Right cardiac atrium (tissue), 5 donors: ENCODE results near the gene IQCE. TPM values are rescaled to one million over a fixed set of nuclear protein-coding genes. Genes with fewer than 3 reads are reported as not detected.

Source experiments
- ATAC-seq, 2 donors: fragments of 200-7000 bp; cut with Tn5 transposase; one replicate each; pipeline versions ENCODE4 v1.8.0 to v1.9.1; 2020; ENCODE audit warnings: moderate library complexity in 2 of 2, mild to moderate bottlenecking in 1 of 2
- DNase-seq, 3 donors: peaks; one replicate each; pipeline ENCODE4 v3.0.0-alpha.2; 2020
- H3K27ac ChIP-seq: one replicate; pipeline ENCODE4 v1.5.1; 2013; ENCODE audit warnings: mild to moderate bottlenecking, low read length, control low read depth, moderate library complexity
- H3K27me3 ChIP-seq: one replicate; pipeline ENCODE4 v1.6.1; 2013; ENCODE audit not compliant: control insufficient read depth, insufficient read depth
- H3K4me1 ChIP-seq: one replicate; pipeline ENCODE4 v1.6.1; 2013; ENCODE audit warnings: low read length; ENCODE audit not compliant: control insufficient read depth, insufficient read depth
- H3K4me3 ChIP-seq: one replicate; pipeline ENCODE4 v1.5.1; 2013; ENCODE audit warnings: low read length, control low read depth
- H3K9me3 ChIP-seq: one replicate; pipeline ENCODE4 v1.6.1; 2013; ENCODE audit warnings: low read length; ENCODE audit not compliant: control insufficient read depth
- WGBS: extraction: QIAGEN DNeasy Blood & Tissue Kit; methylation state at CpG from one replicate; pipeline ENCODE4 v1.1.7; 2013; 5-methylcytosine and 5-hydroxymethylcytosine counted together
- intact Hi-C, 4 donors: fragments of 100-400 bp; cut with DNase I; formaldehyde crosslinking; loops; one replicate each; pipeline versions ENCODE4 v1.11.0 to v1.14.0; 2022 to 2023
- polyA plus RNA-seq: library from polyadenylated mRNA; stranded (reverse); fragments of 200-250 nt; gene quantifications from one replicate; pipeline ENCODE4 v1.2.3, GENCODE V29; 2013
- total RNA-seq, 4 donors: library from RNA; stranded (reverse); fragmentation: NEBNext Ultra II Directional; extraction: Animal tissue kit (Norgen Biotek cat#: 25700); gene quantifications; one replicate each; pipeline ENCODE4 v1.2.1, GENCODE V29; 2021
- donor health status: healthy with polysubstance abuse.
- donor health status: DM: no; HTN: yes; CAD: no.
- donor health status: DM: no; HTN: no; CAD: no.
- donor health status: DM: no; HTN: yes; CAD: no; lungs with severe emphysema.
- donor health status: DM: yes; HTN: yes; CAD: no.

IQCE gene
- total and polyA plus RNA-seq, 5 donors = 7.9 to 16.0 (median 15.1) TPM

GRCh38 chr7:2537981-2538851 is 20.6 kb upstream of the IQCE start:
- H3K27ac ChIP-seq = no peak overlapping the region
- DNase-seq (peak in 2 of 3 donors; percentile 50 to 61), ATAC-seq (peak in 1 of 2 donors; percentile 26)
- no peaks in the 10 kb centered on the region for H3K4me1 ChIP-seq
- no peaks in the 10 kb centered on the region for H3K9me3 ChIP-seq
- intact Hi-C loops = no loop called here
- no peak overlapping the region for H3K4me3 ChIP-seq
- WGBS = 86% methylated on average over 47 of the region's 47 CpGs
- H3K27me3 ChIP-seq = no peaks in the 10 kb centered on the region

- DNase-seq (peak in 2 of 3 donors; percentile 48 to 49), ATAC-seq (no peak)
- Histone ChIP-seq H3K9me3 (no peaks in the 10 kb centered on the region), H3K4me3 (no peak overlapping the region), H3K27ac (no peak overlapping the region), H3K27me3 (no peaks in the 10 kb centered on the region), H3K4me1 (no peaks in the 10 kb centered on the region)
- 90% methylated on average over 32 of the region's 32 CpGs for WGBS
- intact Hi-C loops = no loop called here
These were observed 19.5 kb upstream of the IQCE start for GRCh38 chr7:2539031-2539911.

- 93% methylated on average over 7 of the region's 7 CpGs for WGBS
- H3K4me1 ChIP-seq = no peaks in the 10 kb centered on the region
- no peak overlapping the region for H3K27ac ChIP-seq
- no peaks in the 10 kb centered on the region for H3K27me3 ChIP-seq
- no peak for DNase-seq
- intact Hi-C loops = no loop called here
- no peak for ATAC-seq
- no peaks in the 10 kb centered on the region for H3K9me3 ChIP-seq
- no peak overlapping the region for H3K4me3 ChIP-seq
These were observed 18.6 kb upstream of the IQCE start for GRCh38 chr7:2540133-2540532.

- no peak for ATAC-seq
- peak in 2 of 3 donors; percentile 35 to 53 for DNase-seq
- intact Hi-C loops = no loop called here
- WGBS = 90% methylated on average over 19 of the region's 19 CpGs
- Histone ChIP-seq H3K27me3 (no peaks in the 10 kb centered on the region), H3K9me3 (no peaks in the 10 kb centered on the region), H3K27ac (no peak overlapping the region), H3K4me1 (no peaks in the 10 kb centered on the region), H3K4me3 (no peak overlapping the region)
These were observed 18.1 kb upstream of the IQCE start for GRCh38 chr7:2540641-2541051.

- DNase-seq (peak in 2 of 3 donors; percentile 50 to 57), ATAC-seq (no peak)
- H3K27me3 ChIP-seq = no peaks in the 10 kb centered on the region
- H3K9me3 ChIP-seq = no peaks in the 10 kb centered on the region
- no peaks in the 10 kb centered on the region for H3K4me1 ChIP-seq
- WGBS = 92% methylated on average over 40 of the region's 40 CpGs
- intact Hi-C loops = no loop called here
- no peak overlapping the region for H3K27ac ChIP-seq
- no peak overlapping the region for H3K4me3 ChIP-seq
These were observed 17.3 kb upstream of the IQCE start for GRCh38 chr7:2541291-2542010.

GRCh38 chr7:2542011-2542915 is 16.5 kb upstream of the IQCE start:
- Histone ChIP-seq H3K4me3 (no peak overlapping the region), H3K4me1 (no peaks in the 10 kb centered on the region), H3K9me3 (no peaks in the 10 kb centered on the region), H3K27ac (no peak overlapping the region), H3K27me3 (no peaks in the 10 kb centered on the region)
- ATAC-seq (no peak), DNase-seq (peak in 1 of 3 donors; percentile 43)
- intact Hi-C loops = no loop called here
- 89% methylated on average over 25 of the region's 25 CpGs for WGBS

- intact Hi-C loops = no loop called here
- 91% methylated on average over 53 of the region's 53 CpGs for WGBS
- ATAC-seq = no peak
- peak in 2 of 3 donors; percentile 46 to 48 for DNase-seq
- Histone ChIP-seq H3K4me3 (no peak overlapping the region), H3K27ac (no peak overlapping the region), H3K27me3 (no peaks in the 10 kb centered on the region), H3K9me3 (no peaks in the 10 kb centered on the region), H3K4me1 (no peaks in the 10 kb centered on the region)
These were observed 15.6 kb upstream of the IQCE start for GRCh38 chr7:2542916-2543871.

- no peaks in the 10 kb centered on the region for H3K9me3 ChIP-seq
- H3K27ac ChIP-seq = no peak overlapping the region
- H3K4me3 ChIP-seq = no peak overlapping the region
- H3K4me1 ChIP-seq = no peaks in the 10 kb centered on the region
- ATAC-seq (no peak), DNase-seq (no peak)
- intact Hi-C loops = no loop called here
- 93% methylated on average over 23 of the region's 23 CpGs for WGBS
- H3K27me3 ChIP-seq = no peaks in the 10 kb centered on the region
These were observed 14.1 kb upstream of the IQCE start for GRCh38 chr7:2544541-2545188.

- DNase-seq (no peak), ATAC-seq (no peak)
- H3K27me3 ChIP-seq = no peaks in the 10 kb centered on the region
- 95% methylated on average over 20 of the region's 20 CpGs for WGBS
- H3K4me1 ChIP-seq = no peaks in the 10 kb centered on the region
- H3K4me3 ChIP-seq = no peak overlapping the region
- no peak overlapping the region for H3K27ac ChIP-seq
- no peaks in the 10 kb centered on the region for H3K9me3 ChIP-seq
- intact Hi-C loops = no loop called here
These were observed 12.9 kb upstream of the IQCE start for GRCh38 chr7:2545746-2546425.
